SK-N-SH (cell line): ENCODE data around the gene ERC2. TPM values are rescaled to one million over a fixed set of nuclear protein-coding genes. Genes with fewer than 3 reads are reported as not detected.

ENCODE experiments used
- CTCF ChIA-PET: fragments of 300-600, 350-600 bp; formaldehyde crosslinking; extraction: SDS; loops from one replicate; lab custom pipeline; 2021; lab: Yijun Ruan, JAX
- POLR2A ChIA-PET: fragments of 350-600 bp; sonication (Branson Sonifier 250); formaldehyde crosslinking; extraction: SDS; loops from one replicate; lab custom pipeline; 2020; ENCODE audit warnings: antibody characterized with exemption, inconsistent platforms; lab: Yijun Ruan, JAX
- DNase-seq: peaks from one replicate; pipeline ENCODE4 v3.0.0; 2012
- H2AFZ ChIP-seq: fragments of 200-600 bp; sonication (generic); 2 replicates; pipeline ENCODE4 v1.8.1; 2016; ENCODE audit warnings: antibody characterized with exemption, mild to moderate bottlenecking, low read depth
- H3F3A ChIP-seq: fragments of 200-600 bp; sonication (generic); replicated peaks from 2 replicates; pipeline ENCODE3; 2016; ENCODE audit warnings: antibody characterized with exemption, mild to moderate bottlenecking; ENCODE audit not compliant: insufficient read depth
- H3K27ac ChIP-seq, 2 experiments: fragments of 200-500 bp in 1 of 2; fragments of 200-600 bp in 1 of 2; sonication (Bioruptor generic) in 1 of 2; sonication (generic), shearing (Covaris generic) in 1 of 2; 2 replicates each; pipeline versions ENCODE4 v1.5.1 to v1.6.1; 2014 to 2016; ENCODE audit warnings: low read depth in 2 of 2, inconsistent platforms in 1 of 2, low read length in 1 of 2, mild to moderate bottlenecking in 1 of 2, mixed read lengths in 1 of 2
- H3K27me3 ChIP-seq: fragments of 200-600 bp; sonication (generic), shearing (Covaris generic); 2 replicates; pipeline ENCODE4 v1.6.1; 2016; ENCODE audit warnings: mixed run types; ENCODE audit not compliant: insufficient read depth
- H3K36me3 ChIP-seq, 2 experiments: fragments of 200-500 bp in 1 of 2; fragments of 200-600 bp in 1 of 2; sonication (Bioruptor generic) in 1 of 2; sonication (generic) in 1 of 2; replicated peaks in 1 of 2; 2 replicates each; pipeline versions ENCODE3 to v1.5.1; 2014 to 2016; ENCODE audit warnings: low read length in 1 of 2, mild to moderate bottlenecking in 1 of 2; ENCODE audit not compliant: insufficient read depth in 2 of 2, control insufficient read depth in 1 of 2
- H3K4me1 ChIP-seq, 2 experiments: fragments of 200-500 bp in 1 of 2; fragments of 200-600 bp in 1 of 2; sonication (Bioruptor generic) in 1 of 2; sonication (generic), shearing (Covaris generic) in 1 of 2; 2 replicates each; pipeline versions ENCODE4 v1.5.1 to v1.6.1; 2014 to 2016; ENCODE audit warnings: low read depth in 1 of 2, low read length in 1 of 2, mixed run types in 1 of 2; ENCODE audit not compliant: insufficient read depth in 2 of 2, control insufficient read depth in 1 of 2
- H3K4me2 ChIP-seq: fragments of 200-600 bp; sonication (generic), shearing (Covaris generic); 2 replicates; pipeline ENCODE4 v1.6.1; 2017; ENCODE audit warnings: mixed run types
- H3K4me3 ChIP-seq, 2 experiments: fragments of 200-500 bp in 1 of 2; fragments of 200-600 bp in 1 of 2; sonication (Bioruptor generic) in 1 of 2; sonication (generic), shearing (Covaris generic) in 1 of 2; 2 replicates each; pipeline versions ENCODE4 v1.5.1 to v1.8.1; 2014 to 2016; ENCODE audit warnings: low read depth in 2 of 2, inconsistent platforms in 1 of 2, low read length in 1 of 2, mild to moderate bottlenecking in 1 of 2, mixed read lengths in 1 of 2, moderate library complexity in 1 of 2
- H3K79me2 ChIP-seq: fragments of 200-600 bp; sonication (generic); 2 replicates; pipeline ENCODE4 v1.8.1; 2017; ENCODE audit warnings: mild to moderate bottlenecking; ENCODE audit not compliant: insufficient read depth
- H3K9ac ChIP-seq: fragments of 200-600 bp; sonication (generic); 2 replicates; pipeline ENCODE4 v1.6.1; 2017; ENCODE audit warnings: mixed run types
- H3K9me2 ChIP-seq: fragments of 200-600 bp; sonication (generic); 2 replicates; pipeline ENCODE4 v1.6.1; 2017; ENCODE audit warnings: mixed run types
- H3K9me3 ChIP-seq: fragments of 200-600 bp; sonication (generic); 2 replicates; pipeline ENCODE4 v1.6.1; 2017; ENCODE audit warnings: mixed run types, mild to moderate bottlenecking, moderate library complexity
- H4K20me1 ChIP-seq: fragments of 200-600 bp; sonication (generic); 2 replicates; pipeline ENCODE4 v1.6.1; 2017; ENCODE audit warnings: mild to moderate bottlenecking, mixed run types; ENCODE audit not compliant: insufficient read depth
- CHD2 ChIP-seq: fragments of 150-350 bp; IDR thresholded peaks from 2 replicates; pipeline ENCODE4 v1.6.1; 2018; ENCODE audit warnings: low read length; ENCODE audit not compliant: partially characterized antibody
- ELF1 ChIP-seq: IDR thresholded peaks from 2 replicates; pipeline ENCODE4 v1.4.0; 2012
- EP300 ChIP-seq, 2 experiments: IDR thresholded peaks; 2 replicates each; pipeline versions ENCODE4 v1.4.0 to v1.6.1; 2012; ENCODE audit warnings: borderline replicate concordance in 1 of 2, low read depth in 1 of 2, low read length in 1 of 2
- EZH2phosphoT487 ChIP-seq: fragments of 200-600 bp; sonication (generic); IDR thresholded peaks from 2 replicates; pipeline ENCODE4 v1.6.1; 2017; ENCODE audit warnings: low read depth, mixed run types, mild to moderate bottlenecking, antibody characterized with exemption, moderate library complexity, borderline replicate concordance
- FOSL2 ChIP-seq: IDR thresholded peaks from 2 replicates; pipeline ENCODE4 v1.4.0; 2012; ENCODE audit warnings: low read depth, mild to moderate bottlenecking, moderate library complexity, borderline replicate concordance
- FOXJ3 ChIP-seq: sonication (generic); formaldehyde crosslinking; IDR thresholded peaks from 2 replicates; pipeline ENCODE4 v1.5.1; 2020; ENCODE audit warnings: mild to moderate bottlenecking, missing genetic modification reagents
- GABPA ChIP-seq: IDR thresholded peaks from 2 replicates; pipeline ENCODE4 v1.4.0; 2012; ENCODE audit warnings: low read depth, mild to moderate bottlenecking
- GATA2 ChIP-seq: sonication (generic); formaldehyde crosslinking; IDR thresholded peaks from 2 replicates; pipeline ENCODE4 v1.5.0; 2020; ENCODE audit warnings: mild to moderate bottlenecking, missing genetic modification reagents
- IRF3 ChIP-seq: fragments of 150-350 bp; IDR thresholded peaks from 2 replicates; pipeline ENCODE4 v1.6.1; 2016; ENCODE audit warnings: mild to moderate bottlenecking, low read depth, low read length
- JUND ChIP-seq: IDR thresholded peaks from 2 replicates; pipeline ENCODE4 v1.4.0; 2012
- MAX ChIP-seq: IDR thresholded peaks from 2 replicates; pipeline ENCODE4 v1.4.0; 2012; ENCODE audit warnings: low read depth
- MXI1 ChIP-seq: IDR thresholded peaks from 2 replicates; pipeline ENCODE4 v1.6.1; 2012; ENCODE audit warnings: mild to moderate bottlenecking, low read depth, low read length, improper control_type of control experiment
- NFIC ChIP-seq: IDR thresholded peaks from 2 replicates; pipeline ENCODE4 v1.4.0; 2012; ENCODE audit warnings: borderline replicate concordance
- NRF1 ChIP-seq: IDR thresholded peaks from 2 replicates; pipeline ENCODE4 v1.6.1; 2012; ENCODE audit warnings: low read depth, mild to moderate bottlenecking, low read length
- POLR2AphosphoS5 ChIP-seq: IDR thresholded peaks from 2 replicates; pipeline ENCODE4 v1.6.1; 2012; ENCODE audit warnings: low read depth, low read length
- RAD21 ChIP-seq: IDR thresholded peaks from 2 replicates; pipeline ENCODE4 v1.6.1; 2012; ENCODE audit warnings: mild to moderate bottlenecking, low read length
- REST ChIP-seq: IDR thresholded peaks from 2 replicates; pipeline ENCODE4 v1.6.1; 2012; ENCODE audit warnings: mild to moderate bottlenecking, low read depth, low read length, moderate library complexity
- RXRA ChIP-seq: IDR thresholded peaks from 2 replicates; pipeline ENCODE4 v1.4.0; 2012; ENCODE audit warnings: low read depth, mild to moderate bottlenecking, borderline replicate concordance
- SIN3A ChIP-seq: IDR thresholded peaks from 2 replicates; pipeline ENCODE4 v1.6.1; 2012; ENCODE audit warnings: low read depth, mild to moderate bottlenecking, low read length, moderate library complexity, borderline replicate concordance
- TAF1 ChIP-seq: IDR thresholded peaks from 2 replicates; pipeline ENCODE4 v1.6.1; 2012; ENCODE audit warnings: low read depth, mild to moderate bottlenecking, low read length, moderate library complexity, borderline replicate concordance
- TEAD4 ChIP-seq: IDR thresholded peaks from 2 replicates; pipeline ENCODE4 v1.4.0; 2012; ENCODE audit warnings: mild to moderate bottlenecking, borderline replicate concordance; ENCODE audit not compliant: insufficient read depth
- USF2 ChIP-seq: fragments of 150-350 bp; IDR thresholded peaks from 2 replicates; pipeline ENCODE4 v1.6.1; 2017; ENCODE audit warnings: antibody characterized with exemption, low read length, low read depth, borderline replicate concordance
- YY1 ChIP-seq: IDR thresholded peaks from 2 replicates; pipeline ENCODE4 v1.4.0; 2012; ENCODE audit warnings: low read depth, mild to moderate bottlenecking
- WGBS: methylation state at CpG from one replicate; pipeline ENCODE4 v1.1.6; 2017; ENCODE audit warnings: low lambda C conversion rate; 5-methylcytosine and 5-hydroxymethylcytosine counted together
- polyA plus RNA-seq, 3 experiments: library from polyadenylated mRNA; depleted of rRNA; stranded (reverse); fragments of >200 nt; gene quantifications; 2 replicates each; pipeline ENCODE4 v1.2.3, GENCODE V29; 2012

The ERC2 gene
- polyA plus RNA-seq, 1 of the 3 experiments (the other 2 are of a cell fraction): 1.6 TPM

- H3K4me2 ChIP-seq: no peak overlapping the region
- TF ChIP-seq TEAD4 (no peak), NRF1 (no peak), FOXJ3 (CRISPR knock-in tag) (no peak), GATA2 (no peak), RAD21 (no peak), FOSL2 (no peak), YY1 (no peak), TAF1 (no peak), CHD2 (no peak), POLR2AphosphoS5 (no peak), IRF3 (no peak), RXRA (no peak), USF2 (no peak), SIN3A (no peak), JUND (no peak), NFIC (no peak), GABPA (no peak)
- TF ChIP-seq, all 33 proteins: peak for 0
- CTCF ChIA-PET: no interaction called here
These were observed 149.4 kb downstream of the ERC2 start for GRCh38 chr3:56318891-56319290.

GRCh38 chr3:56316944-56317343 is 151.3 kb downstream of the ERC2 start:
- no peaks in the 10 kb centered on the region for H3K9me2 ChIP-seq
- ChIA-PET CTCF (no interaction called here), POLR2A (no interaction called here)
- H3K4me1 ChIP-seq: peaks cover 0 to 3% of the 10 kb centered on the region in 2 experiments; a peak in 2 of 4 replicates
- H3K9ac ChIP-seq: no peak overlapping the region
- no peaks in the 10 kb centered on the region for H3F3A ChIP-seq
- H3K36me3 ChIP-seq: no peaks in the 10 kb centered on the region
- H3K4me3 ChIP-seq: no peak overlapping the region
- H3K9me3 ChIP-seq: no peaks in the 10 kb centered on the region
- H4K20me1 ChIP-seq: no peaks in the 10 kb centered on the region
- WGBS: 73% methylated on average over 3 of the region's 3 CpGs
- H3K27me3 ChIP-seq: no peaks in the 10 kb centered on the region
- H3K27ac ChIP-seq: no peak overlapping the region
- H3K4me2 ChIP-seq: no peak overlapping the region
- H2AFZ ChIP-seq: no peak overlapping the region
- no peak for DNase-seq
- no peaks in the 10 kb centered on the region for H3K79me2 ChIP-seq
- TF ChIP-seq FOSL2 (no peak), TAF1 (no peak), EP300 (IDR thresholded peaks at IDR 0.05; ENCODE audit: borderline replicate concordance in 1 of 2, low read depth in 1 of 2, low read length in 1 of 2) (no peak), NRF1 (no peak), NFIC (no peak), MAX (no peak), MXI1 (no peak), RAD21 (no peak), FOXJ3 (CRISPR knock-in tag) (no peak), REST (no peak), SIN3A (no peak), ELF1 (no peak), EZH2phosphoT487 (no peak), CHD2 (no peak)

More at GRCh38 chr3:56318891-56319290, 149.4 kb downstream of the ERC2 start:
- POLR2A ChIA-PET: no interaction called here
- Histone ChIP-seq H3K9ac (no peak overlapping the region), H3F3A (no peaks in the 10 kb centered on the region), H3K27me3 (no peaks in the 10 kb centered on the region), H3K36me3 (no peaks in the 10 kb centered on the region), H3K9me2 (no peaks in the 10 kb centered on the region), H3K9me3 (no peaks in the 10 kb centered on the region), H3K79me2 (no peaks in the 10 kb centered on the region), H3K4me3 (no peak overlapping the region), H2AFZ (no peak overlapping the region), H3K27ac (no peak overlapping the region), H4K20me1 (no peaks in the 10 kb centered on the region), H3K4me1 (peaks cover 0 to 3% of the 10 kb centered on the region in 2 experiments; a peak in 2 of 4 replicates)
- WGBS: 84% methylated on average over 3 of the region's 3 CpGs
- DNase-seq: no peak
